Calu3 (cell line): ENCODE results near the gene MAP3K4. TPM values are rescaled to one million over a fixed set of nuclear protein-coding genes. Genes with fewer than 3 reads are reported as not detected.

Source experiments
- BruUV-seq: library from RNA; stranded (reverse); fragments of 400-500 nt; replicated peaks from 2 replicates; lab custom pipeline; 2021; lab: Mats Ljungman, UMichigan
- CTCF ChIA-PET: fragments of 300-600 bp; sonication (Branson Sonifier 250); formaldehyde crosslinking; loops from one replicate; lab custom pipeline; 2022; ENCODE audit warnings: antibody characterized with exemption; lab: Charles Lee
- DNase-seq: peaks from one replicate; pipeline ENCODE4 v3.0.0; 2022
- H3K27ac Mint-ChIP-seq: one replicate; pipeline ENCODE4 v1.8.0; 2022; ENCODE audit warnings: mixed read lengths; ENCODE audit not compliant: unreplicated experiment
- H3K27me3 Mint-ChIP-seq: one replicate; pipeline ENCODE4 v1.8.0; 2022; ENCODE audit warnings: mixed read lengths; ENCODE audit not compliant: unreplicated experiment
- H3K36me3 Mint-ChIP-seq: one replicate; pipeline ENCODE4 v1.8.0; 2022; ENCODE audit warnings: mild to moderate bottlenecking, moderate library complexity, mixed read lengths; ENCODE audit not compliant: insufficient read depth, unreplicated experiment
- H3K4me1 Mint-ChIP-seq: one replicate; pipeline ENCODE4 v1.8.0; 2022; ENCODE audit warnings: mild to moderate bottlenecking, low read depth, mixed read lengths; ENCODE audit not compliant: unreplicated experiment
- H3K4me3 Mint-ChIP-seq: one replicate; pipeline ENCODE4 v1.8.0; 2022; ENCODE audit warnings: mild to moderate bottlenecking, low read depth, moderate library complexity, mixed read lengths; ENCODE audit not compliant: unreplicated experiment
- H3K9me3 Mint-ChIP-seq: one replicate; pipeline ENCODE4 v1.8.0; 2022; ENCODE audit warnings: low read depth, mixed read lengths; ENCODE audit not compliant: unreplicated experiment
- intact Hi-C: fragments of 100-400 bp; cut with micrococcal nuclease; formaldehyde crosslinking; loops from one replicate; pipeline ENCODE4 v1.10.0; 2022; ENCODE audit not compliant: unreplicated experiment
- total RNA-seq: library from RNA; stranded (reverse); gene quantifications from 2 replicates; pipeline ENCODE4 v1.2.3, GENCODE V29; 2022
- TF ChIP-seq, protein P1 (sequence below): fragments of 200-600 bp; IDR thresholded peaks from one replicate; pipeline ENCODE4 v1.8.0; 2022; ENCODE audit warnings: antibody characterized with exemption; ENCODE audit not compliant: unreplicated experiment

The MAP3K4 gene
- total RNA-seq, 1 experiment from 2014 or later: 62.2 TPM

DNA sequence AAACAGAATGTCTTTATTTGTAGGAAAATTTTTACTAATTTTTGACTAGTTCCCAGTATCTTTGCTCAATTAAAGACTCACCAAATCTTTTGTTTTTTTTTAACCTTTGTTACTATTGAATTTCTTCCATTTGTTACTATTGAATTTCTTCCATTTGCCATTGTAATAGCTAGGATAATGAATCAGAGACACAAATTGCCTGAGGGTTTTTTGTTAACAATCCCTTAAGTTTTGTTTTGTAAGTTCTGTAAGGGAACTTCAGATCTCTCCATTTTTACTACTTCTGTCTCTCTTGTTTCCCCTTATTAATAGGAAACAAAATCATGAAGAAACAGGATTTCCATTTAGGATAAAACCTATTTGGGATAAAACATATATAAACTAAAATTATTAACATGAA, 104.3 kb downstream of the MAP3K4 start:
- CTCF ChIA-PET: no interaction called here
- TF ChIP-seq, protein P1, sequence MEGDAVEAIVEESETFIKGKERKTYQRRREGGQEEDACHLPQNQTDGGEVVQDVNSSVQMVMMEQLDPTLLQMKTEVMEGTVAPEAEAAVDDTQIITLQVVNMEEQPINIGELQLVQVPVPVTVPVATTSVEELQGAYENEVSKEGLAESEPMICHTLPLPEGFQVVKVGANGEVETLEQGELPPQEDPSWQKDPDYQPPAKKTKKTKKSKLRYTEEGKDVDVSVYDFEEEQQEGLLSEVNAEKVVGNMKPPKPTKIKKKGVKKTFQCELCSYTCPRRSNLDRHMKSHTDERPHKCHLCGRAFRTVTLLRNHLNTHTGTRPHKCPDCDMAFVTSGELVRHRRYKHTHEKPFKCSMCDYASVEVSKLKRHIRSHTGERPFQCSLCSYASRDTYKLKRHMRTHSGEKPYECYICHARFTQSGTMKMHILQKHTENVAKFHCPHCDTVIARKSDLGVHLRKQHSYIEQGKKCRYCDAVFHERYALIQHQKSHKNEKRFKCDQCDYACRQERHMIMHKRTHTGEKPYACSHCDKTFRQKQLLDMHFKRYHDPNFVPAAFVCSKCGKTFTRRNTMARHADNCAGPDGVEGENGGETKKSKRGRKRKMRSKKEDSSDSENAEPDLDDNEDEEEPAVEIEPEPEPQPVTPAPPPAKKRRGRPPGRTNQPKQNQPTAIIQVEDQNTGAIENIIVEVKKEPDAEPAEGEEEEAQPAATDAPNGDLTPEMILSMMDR: no peak
- no TSS peak for BruUV-seq
- Mint-ChIP-seq H3K36me3 (peaks cover 19% of the 10 kb centered on the region), H3K4me3 (no peak overlapping the region), H3K9me3 (no peaks in the 10 kb centered on the region), H3K27ac (no peak overlapping the region), H3K27me3 (no peaks in the 10 kb centered on the region), H3K4me1 (no peaks in the 10 kb centered on the region)
- intact Hi-C loops: no loop called here
- no peak for DNase-seq

DNA sequence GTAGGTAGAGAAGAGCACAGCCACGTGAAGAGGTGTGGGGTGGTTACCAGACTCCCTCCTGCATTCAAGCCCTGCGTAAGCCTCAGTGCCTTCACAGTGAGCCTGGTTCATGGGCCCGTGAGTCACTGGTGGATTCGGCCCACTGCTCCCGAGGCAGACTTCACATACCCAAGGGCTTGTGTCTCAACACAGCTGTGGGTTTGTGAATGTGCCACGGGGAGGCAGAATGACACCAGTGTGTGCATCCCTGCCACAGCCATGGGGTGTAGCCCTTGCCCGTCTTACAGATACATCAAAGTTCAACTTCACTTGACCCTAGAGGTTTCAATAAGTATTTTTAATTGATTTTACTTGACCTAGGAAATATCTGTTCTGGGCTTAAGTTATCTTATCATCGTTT, 108.5 kb downstream of the MAP3K4 start:
- no peak overlapping the region for H3K4me3 Mint-ChIP-seq
- DNase-seq: no peak
- TF ChIP-seq, protein P1: no peak
- H3K9me3 Mint-ChIP-seq: no peaks in the 10 kb centered on the region
- no TSS peak for BruUV-seq
- no peaks in the 10 kb centered on the region for H3K27me3 Mint-ChIP-seq
- H3K36me3 Mint-ChIP-seq: peaks cover 27% of the 10 kb centered on the region
- peaks cover 5% of the 10 kb centered on the region for H3K4me1 Mint-ChIP-seq
- CTCF ChIA-PET: interaction anchor here (1.8 kb wide), 1 partner anchor 271 kb away, joined by 5 read pairs; no protein-coding TSS in a partner anchor
- intact Hi-C loops: loop anchor here (10.0 kb wide), 2 partner anchors 275 to 365 kb away; no protein-coding TSS in a partner anchor
- H3K27ac Mint-ChIP-seq: no peak overlapping the region

DNA sequence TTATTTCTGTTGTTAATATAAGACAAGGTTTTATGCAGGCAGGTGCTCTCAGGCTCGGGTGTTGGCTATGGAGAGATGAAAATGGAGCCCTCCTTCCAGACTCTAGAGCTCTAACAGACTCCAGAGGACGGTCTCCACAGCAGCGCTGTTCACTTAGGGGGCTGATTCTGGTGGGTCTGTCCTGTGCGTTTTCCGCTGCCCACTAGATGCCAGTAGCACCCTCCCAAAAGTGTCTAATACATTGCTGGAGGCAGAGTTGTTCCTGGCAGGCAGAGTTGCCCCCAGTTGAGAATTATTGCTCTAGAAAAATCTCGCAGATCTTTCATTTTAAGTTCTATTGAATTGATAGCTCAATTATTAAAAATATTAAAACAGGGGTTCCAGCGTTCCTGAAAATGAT, 109.9 kb downstream of the MAP3K4 start:
- no peak for DNase-seq
- CTCF ChIA-PET: interaction anchor here (1.8 kb wide), 1 partner anchor 270 kb away, joined by 5 read pairs; no protein-coding TSS in a partner anchor
- Mint-ChIP-seq H3K27me3 (no peaks in the 10 kb centered on the region), H3K9me3 (no peaks in the 10 kb centered on the region), H3K4me3 (no peak overlapping the region), H3K27ac (no peak overlapping the region), H3K36me3 (peaks cover 35% of the 10 kb centered on the region), H3K4me1 (peaks cover 13% of the 10 kb centered on the region)
- TF ChIP-seq, protein P1: no peak
- intact Hi-C loops: loop anchor here (10.0 kb wide), 2 partner anchors 273 to 367 kb away; no protein-coding TSS in a partner anchor
- BruUV-seq: no TSS peak

DNA sequence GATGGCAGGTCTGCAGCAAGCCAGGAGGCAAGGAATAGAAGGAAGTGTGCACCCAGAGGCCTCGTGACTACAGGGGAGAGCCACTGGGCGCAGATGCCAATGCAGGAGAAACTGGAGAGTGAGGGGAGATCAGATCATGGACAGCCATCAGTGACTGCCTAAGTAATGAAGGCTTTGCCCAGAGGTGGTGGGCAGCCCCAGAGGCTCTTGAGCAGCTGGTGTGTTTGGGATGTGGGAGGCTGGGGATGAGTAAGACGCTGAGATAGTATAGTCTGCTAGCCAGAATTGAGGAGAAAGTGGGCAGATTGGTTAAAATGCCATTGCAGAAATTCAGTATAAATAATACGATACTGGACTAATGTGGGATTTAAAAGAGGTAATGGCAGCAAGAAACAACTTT, 111.9 kb downstream of the MAP3K4 start:
- intact Hi-C loops: loop anchor here (10.0 kb wide), 2 partner anchors 271 to 369 kb away; no protein-coding TSS in a partner anchor
- Mint-ChIP-seq H3K4me1 (peaks cover 20% of the 10 kb centered on the region), H3K27ac (peak overlapping the region; percentile 7), H3K9me3 (no peaks in the 10 kb centered on the region), H3K36me3 (peaks cover 40% of the 10 kb centered on the region), H3K4me3 (no peak overlapping the region), H3K27me3 (no peaks in the 10 kb centered on the region)
- TF ChIP-seq, protein P1: no peak
- CTCF ChIA-PET: no interaction called here
- no peak for DNase-seq
- BruUV-seq: no TSS peak
